Endothelial cell of umbilical vein (primary cell): ENCODE measurements around the gene OR10H5. TPM values are rescaled to one million over a fixed set of nuclear protein-coding genes. Genes with fewer than 3 reads are reported as not detected.

Source experiments
- Bru-seq: library from RNA; stranded (reverse); fragments of 400-500 nt; gene quantifications from one replicate; lab custom pipeline; 2021; lab: Mats Ljungman, UMichigan
- BruChase-seq, 2 experiments: library from RNA; stranded (reverse); fragments of 400-500 nt; gene quantifications; one replicate each; lab custom pipeline; 2021; lab: Mats Ljungman, UMichigan
- BruUV-seq: library from RNA; stranded (reverse); fragments of 400-500 nt; replicated peaks from 2 replicates; lab custom pipeline; 2021; lab: Mats Ljungman, UMichigan
- CTCF ChIA-PET: fragments of 300-600, 350-600 bp; sonication (Branson Sonifier 250); formaldehyde crosslinking; loops from one replicate; lab custom pipeline; 2021; ENCODE audit warnings: antibody characterized with exemption, inconsistent platforms; lab: Charles Lee
- POLR2A ChIA-PET: fragments of 300-600, 350-600 bp; sonication (Branson Sonifier 250); formaldehyde crosslinking; loops from one replicate; lab custom pipeline; 2021; ENCODE audit warnings: antibody characterized with exemption, inconsistent platforms; lab: Charles Lee
- DNase-seq: peaks from one replicate; pipeline ENCODE4 v3.0.0-alpha.2; 2011; ENCODE audit warnings: low read depth, low spot score
- FAIRE-seq: peaks from 2 replicates; lab custom pipeline; 2011; peaks lifted over from hg19 to GRCh38; lab: Jason Lieb, UNC
- H2AFZ ChIP-seq: 2 replicates; pipeline ENCODE4 v1.6.0; 2012; ENCODE audit warnings: low read depth, low read length, control low read depth, inconsistent platforms
- H3K27ac ChIP-seq: 2 replicates; pipeline ENCODE4 v1.5.1; 2011; ENCODE audit warnings: low read depth, mild to moderate bottlenecking, control low read depth, low read length, moderate library complexity; ENCODE audit not compliant: insufficient read depth
- H3K27me3 ChIP-seq, 2 experiments: 2 replicates each; pipeline versions ENCODE4 v1.6.0 to v1.6.1; 2011; ENCODE audit warnings: low read length in 2 of 2, mixed read lengths in 1 of 2; ENCODE audit not compliant: control insufficient read depth in 2 of 2, insufficient read depth in 2 of 2
- H3K36me3 ChIP-seq, 2 experiments: 2 replicates in 1 of 2; 3 replicates in 1 of 2; pipeline ENCODE4 v1.5.1; 2011; ENCODE audit warnings: low read length in 2 of 2, mild to moderate bottlenecking in 1 of 2, moderate library complexity in 1 of 2; ENCODE audit not compliant: control insufficient read depth in 2 of 2, insufficient read depth in 2 of 2; ENCODE audit errors: extremely low read depth in 1 of 2
- H3K4me1 ChIP-seq: 3 replicates; pipeline ENCODE4 v1.5.1; 2011; ENCODE audit warnings: mild to moderate bottlenecking, low read length; ENCODE audit not compliant: control insufficient read depth, insufficient read depth; ENCODE audit errors: extremely low read depth
- H3K4me2 ChIP-seq: 2 replicates; pipeline ENCODE4 v1.6.1; 2011; ENCODE audit warnings: low read length, control low read depth, mixed read lengths; ENCODE audit not compliant: insufficient read depth
- H3K4me3 ChIP-seq, 3 experiments: fragments of 200-600 bp in 1 of 3; sonication (generic), shearing (Covaris generic) in 1 of 3; replicated peaks in 1 of 3; 2 replicates each; pipeline ENCODE4 v1.5.1; 2011 to 2016; ENCODE audit warnings: control low read depth in 3 of 3, low read length in 3 of 3, mild to moderate bottlenecking in 2 of 3, inconsistent platforms in 1 of 3, low read depth in 1 of 3, moderate library complexity in 1 of 3; ENCODE audit not compliant: insufficient read depth in 1 of 3
- H3K79me2 ChIP-seq: 2 replicates; pipeline ENCODE4 v1.6.0; 2012; ENCODE audit warnings: low read length, inconsistent platforms; ENCODE audit not compliant: control insufficient read depth, insufficient read depth
- H3K9ac ChIP-seq: replicated peaks from 2 replicates; pipeline ENCODE3; 2011; ENCODE audit warnings: low read length, control low read depth; ENCODE audit not compliant: insufficient read depth; ENCODE audit errors: extremely low read depth
- H3K9me1 ChIP-seq: replicated peaks from 3 replicates; pipeline ENCODE4 v1.6.0; 2011; ENCODE audit warnings: mild to moderate bottlenecking, low read length; ENCODE audit not compliant: control insufficient read depth, insufficient read depth; ENCODE audit errors: extremely low read depth
- H3K9me3 ChIP-seq: replicated peaks from 2 replicates; pipeline ENCODE4 v1.5.1; 2012; ENCODE audit warnings: low read length, inconsistent platforms; ENCODE audit not compliant: control insufficient read depth, insufficient read depth
- H4K20me1 ChIP-seq: replicated peaks from 2 replicates; pipeline ENCODE3; 2011; ENCODE audit warnings: mild to moderate bottlenecking, low read length; ENCODE audit not compliant: control insufficient read depth, insufficient read depth; ENCODE audit errors: extremely low read depth
- FOS ChIP-seq: IDR thresholded peaks from 2 replicates; pipeline ENCODE4 v1.6.1; 2011; ENCODE audit warnings: mild to moderate bottlenecking, low read length, moderate library complexity, borderline replicate concordance; ENCODE audit not compliant: insufficient read depth
- GATA2 ChIP-seq: IDR thresholded peaks from 2 replicates; pipeline ENCODE4 v1.7.0; 2011; ENCODE audit warnings: low read depth, mild to moderate bottlenecking, moderate library complexity, mixed read lengths, low read length; ENCODE audit not compliant: insufficient read length, insufficient read depth
- MYC ChIP-seq: IDR thresholded peaks from one replicate; pipeline ENCODE4 v1.6.1; 2011; ENCODE audit warnings: mild to moderate bottlenecking, low read depth, low read length
- POLR2AphosphoS5 ChIP-seq: IDR thresholded peaks from 2 replicates; pipeline ENCODE4 v1.6.1; 2012; ENCODE audit warnings: low read depth, mild to moderate bottlenecking, control low read depth, low read length, moderate library complexity; ENCODE audit not compliant: insufficient read depth
- dilution Hi-C: fragments of 300-500 bp; cut with MboI; formaldehyde crosslinking; loops from one replicate; pipeline ENCODE4 v1.15.0; 2019; ENCODE audit warnings: low sequenced_read_pairs; ENCODE audit not compliant: extremely low pct_ligation_motif_present
- intact Hi-C: fragments of 100-400 bp; cut with micrococcal nuclease; formaldehyde crosslinking; loops from one replicate; pipeline ENCODE4 v1.10.0; 2022
- long read RNA-seq: library from polyadenylated mRNA; stranded (forward); transcript quantifications from one replicate; pipeline ENCODE4 v2.0.0, GENCODE V29; 2021
- polyA minus RNA-seq, 3 experiments: library from RNA; depleted of rRNA, polyadenylated mRNA; stranded (reverse); fragments of >200 nt; gene quantifications; 1 replicate in 1 of 3; 2 replicates in 2 of 3; pipeline ENCODE4 v1.2.3, GENCODE V29; 2011
- polyA plus RNA-seq, 4 experiments: library from polyadenylated mRNA; depleted of rRNA in 3 of 4; stranded (reverse) in 3 of 4; unstranded in 1 of 4; fragments of >200 nt; gene quantifications; 2 replicates each; pipeline versions ENCODE4 v1.2.1 to v1.2.3, GENCODE V29; 2011 to 2012; ENCODE audit warnings: missing spikeins in 1 of 4
- total RNA-seq: library from RNA; stranded (reverse); gene quantifications from 2 replicates; pipeline ENCODE4 v1.2.3, GENCODE V29; 2021
- TF ChIP-seq, protein P1 (sequence below), 2 donors: IDR thresholded peaks; 1 replicate in 1 of 2; 2 replicates in 1 of 2; pipeline ENCODE4 v1.5.1; 2011; ENCODE audit warnings: low read length in 2 of 2, mild to moderate bottlenecking in 2 of 2, moderate library complexity in 2 of 2, control low read depth in 1 of 2, inconsistent platforms in 1 of 2, low read depth in 1 of 2; ENCODE audit not compliant: insufficient read depth in 1 of 2; ENCODE audit errors: extremely low read depth in 1 of 2

Gene OR10H5, protein sequence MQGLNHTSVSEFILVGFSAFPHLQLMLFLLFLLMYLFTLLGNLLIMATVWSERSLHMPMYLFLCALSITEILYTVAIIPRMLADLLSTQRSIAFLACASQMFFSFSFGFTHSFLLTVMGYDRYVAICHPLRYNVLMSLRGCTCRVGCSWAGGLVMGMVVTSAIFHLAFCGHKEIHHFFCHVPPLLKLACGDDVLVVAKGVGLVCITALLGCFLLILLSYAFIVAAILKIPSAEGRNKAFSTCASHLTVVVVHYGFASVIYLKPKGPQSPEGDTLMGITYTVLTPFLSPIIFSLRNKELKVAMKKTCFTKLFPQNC
- total RNA-seq (not detected in 2 replicates), polyA plus RNA-seq (not detected in 2 replicates), polyA minus RNA-seq (not detected in 2 replicates), Bru-seq, nascent RNA (not detected), BruChase-seq, experiment 1, labeled RNA remaining after a 6-hour chase (not detected), BruChase-seq, experiment 2, labeled RNA remaining after a 2-hour chase (not detected)
- not detected in 2 replicates for polyA plus RNA-seq (2011; cell fraction: cytosol; rRNA removed)
- polyA plus RNA-seq (2011; cell fraction: nucleus; rRNA removed) = not detected in 2 replicates
- polyA plus RNA-seq (2012) = not detected in 2 replicates
- polyA minus RNA-seq (2011; cell fraction: cytosol; rRNA and poly(A)+ RNA removed) = not detected
- polyA minus RNA-seq (2011; cell fraction: nucleus; rRNA and poly(A)+ RNA removed) = not detected in 2 replicates
- long read RNA-seq = 0 reads

DNA sequence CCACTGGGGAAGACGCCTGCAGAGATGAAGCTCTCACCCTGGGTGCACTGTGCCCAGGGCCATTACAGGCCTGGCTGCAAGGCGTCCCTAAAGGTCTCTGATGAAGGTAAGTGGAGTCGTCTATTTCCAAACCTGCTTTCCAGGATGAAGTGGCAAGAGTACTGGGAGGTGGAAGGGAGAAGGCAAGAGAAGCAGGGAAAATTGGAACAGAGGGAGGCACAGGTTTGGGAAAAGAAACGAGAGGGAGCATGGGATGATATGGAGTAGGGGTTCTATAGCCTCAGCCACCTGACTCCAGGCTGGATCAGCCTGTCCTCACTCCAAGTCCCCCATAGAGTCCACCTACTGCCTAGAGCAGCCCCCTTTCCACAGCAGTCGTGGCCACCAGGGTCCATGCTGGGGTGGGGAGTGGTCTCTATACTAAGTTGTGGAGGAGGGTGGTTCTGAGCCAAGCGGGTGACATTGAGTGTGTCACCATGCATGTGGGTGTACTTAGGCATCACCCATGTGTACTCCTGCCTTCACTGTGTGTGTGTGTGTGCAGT, at the start of gene OR10H5:
Gene OR10H5, plus strand, starts transcription at position 51 of the 545 bp plus-strand sequence. CDS start 6,388 bp downstream, outside the sequence.
- Histone ChIP-seq H3K27ac (no peak within 1 kb of the TSS), H3K9me3 (no peaks in the 10 kb centered on the region), H3K36me3 (no peaks in the 10 kb centered on the region), H3K27me3 (no peaks in the 10 kb centered on the region), H4K20me1 (no peaks in the 10 kb centered on the region), H3K4me3 (no peak within 1 kb of the TSS), H3K9me1 (no peaks in the 10 kb centered on the region), H3K79me2 (no peaks in the 10 kb centered on the region), H3K4me1 (no peaks in the 10 kb centered on the region), H3K9ac (no peak within 1 kb of the TSS), H2AFZ (no peak within 1 kb of the TSS), H3K4me2 (no peak within 1 kb of the TSS)
- DNase-seq (no peak), FAIRE-seq (no peak)
- intact Hi-C loops = no loop called here
- CTCF ChIA-PET = no interaction called here
- dilution Hi-C loops = no loop called here
- TF ChIP-seq GATA2 (no peak), MYC (no peak), FOS (no peak), POLR2AphosphoS5 (no peak)
- TF ChIP-seq, protein P1, sequence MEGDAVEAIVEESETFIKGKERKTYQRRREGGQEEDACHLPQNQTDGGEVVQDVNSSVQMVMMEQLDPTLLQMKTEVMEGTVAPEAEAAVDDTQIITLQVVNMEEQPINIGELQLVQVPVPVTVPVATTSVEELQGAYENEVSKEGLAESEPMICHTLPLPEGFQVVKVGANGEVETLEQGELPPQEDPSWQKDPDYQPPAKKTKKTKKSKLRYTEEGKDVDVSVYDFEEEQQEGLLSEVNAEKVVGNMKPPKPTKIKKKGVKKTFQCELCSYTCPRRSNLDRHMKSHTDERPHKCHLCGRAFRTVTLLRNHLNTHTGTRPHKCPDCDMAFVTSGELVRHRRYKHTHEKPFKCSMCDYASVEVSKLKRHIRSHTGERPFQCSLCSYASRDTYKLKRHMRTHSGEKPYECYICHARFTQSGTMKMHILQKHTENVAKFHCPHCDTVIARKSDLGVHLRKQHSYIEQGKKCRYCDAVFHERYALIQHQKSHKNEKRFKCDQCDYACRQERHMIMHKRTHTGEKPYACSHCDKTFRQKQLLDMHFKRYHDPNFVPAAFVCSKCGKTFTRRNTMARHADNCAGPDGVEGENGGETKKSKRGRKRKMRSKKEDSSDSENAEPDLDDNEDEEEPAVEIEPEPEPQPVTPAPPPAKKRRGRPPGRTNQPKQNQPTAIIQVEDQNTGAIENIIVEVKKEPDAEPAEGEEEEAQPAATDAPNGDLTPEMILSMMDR (IDR thresholded peaks at IDR 0.05; ENCODE audit: extremely low read depth in 1 of 2, insufficient read depth in 1 of 2, low read depth in 1 of 2, low read length in 2 of 2) = no peak
- no TSS peak for BruUV-seq
- POLR2A ChIA-PET = no interaction called here
